ENCODE measurements around the gene MR1.

DNA sequence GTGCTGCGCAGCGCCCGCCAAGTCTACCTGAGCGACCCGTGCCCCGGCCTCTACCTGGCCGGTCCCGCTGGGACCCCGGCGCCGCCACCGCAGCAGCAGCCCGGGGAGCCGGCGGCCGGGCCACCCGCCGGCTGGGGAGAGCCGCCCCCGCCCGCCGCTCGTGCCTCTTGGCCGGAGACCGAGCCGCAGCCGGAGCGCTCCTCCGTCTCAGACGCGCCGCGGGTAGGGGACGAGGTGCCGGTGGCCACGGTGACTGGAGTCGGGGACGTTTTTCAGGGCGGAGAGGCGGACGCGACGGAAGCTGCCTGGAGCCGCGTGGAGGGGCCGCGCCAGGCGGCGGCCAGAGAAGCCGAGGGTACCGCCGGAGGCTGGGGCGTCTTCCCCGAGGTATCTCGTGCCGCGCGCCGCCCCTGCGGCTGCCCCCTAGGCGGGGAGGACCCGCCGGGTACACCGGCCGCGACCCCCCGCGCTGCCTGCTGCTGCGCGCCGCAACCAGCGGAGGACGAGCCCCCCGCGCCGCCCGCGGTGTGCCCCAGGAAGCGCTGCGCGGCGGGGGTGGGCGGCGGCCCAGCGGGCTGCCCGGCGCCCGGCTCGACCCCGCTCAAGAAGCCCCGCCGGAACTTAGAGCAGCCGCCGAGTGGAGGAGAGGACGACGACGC lies 55.4 kb downstream of the MR1 start:
- TF ChIP-seq POLR2A (IDR thresholded peaks at IDR 0.05; ENCODE audit: low read length) (no peak), GATA1 (IDR thresholded peaks at IDR 0.05; ENCODE audit: low read depth, low read length) (no peak)

Measured in erythroblast (primary cell).